GM12875 (cell line): ENCODE measurements around the gene MCF2L2.
"Not testable (repeated sequence)": the region's sequence is repeated elsewhere in the genome, so short reads cannot be mapped to it uniquely, and the experiment has no call there.

Experiments used
- H3K4me3 ChIP-seq: one replicate; pipeline ENCODE4 v1.5.1; 2011; ENCODE audit warnings: low read depth, low read length, control low read depth
- CTCF ChIP-seq: IDR thresholded peaks from 2 replicates; pipeline ENCODE4 v1.5.1; 2011; ENCODE audit warnings: low read depth, mild to moderate bottlenecking, control low read depth, inconsistent platforms, low read length, moderate library complexity, borderline replicate concordance; ENCODE audit not compliant: insufficient read depth

MCF2L2 gene

GRCh38 chr3:183239046-183239445, 189.4 kb downstream of the MCF2L2 start:
- H3K4me3 ChIP-seq = no peak overlapping the region
- no peak for TF ChIP-seq CTCF

DNA sequence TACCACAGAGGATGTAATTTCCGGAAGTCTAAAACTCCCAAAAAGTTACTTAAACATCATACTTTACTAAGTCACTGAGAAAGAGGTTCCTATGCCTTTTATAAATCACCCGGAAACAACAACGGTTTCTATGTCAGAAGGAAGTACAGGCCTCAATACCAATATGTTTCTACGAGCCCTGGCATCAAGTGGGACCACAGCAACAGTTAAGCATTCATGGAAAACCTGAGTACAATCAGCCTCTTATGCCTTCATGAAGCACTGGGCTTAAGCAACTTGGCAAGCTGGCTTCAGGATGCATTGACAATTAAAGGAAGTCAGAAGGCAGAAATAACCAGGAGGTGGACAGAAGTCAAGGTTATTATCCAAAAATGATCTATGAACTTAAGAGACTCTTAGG, 194.5 kb downstream of the MCF2L2 start:
- no peak for TF ChIP-seq CTCF

GRCh38 chr3:183230826-183231225, 197.6 kb downstream of the MCF2L2 start:
- no peak overlapping the region for H3K4me3 ChIP-seq
- TF ChIP-seq CTCF = no peak

More for the DNA sequence above, 194.5 kb downstream of the MCF2L2 start:
- H3K4me3 ChIP-seq = no peak overlapping the region

- H3K4me3 ChIP-seq = not testable (repeated sequence)
These were observed 198.2 kb downstream of the MCF2L2 start for GRCh38 chr3:183230251-183230650.

DNA sequence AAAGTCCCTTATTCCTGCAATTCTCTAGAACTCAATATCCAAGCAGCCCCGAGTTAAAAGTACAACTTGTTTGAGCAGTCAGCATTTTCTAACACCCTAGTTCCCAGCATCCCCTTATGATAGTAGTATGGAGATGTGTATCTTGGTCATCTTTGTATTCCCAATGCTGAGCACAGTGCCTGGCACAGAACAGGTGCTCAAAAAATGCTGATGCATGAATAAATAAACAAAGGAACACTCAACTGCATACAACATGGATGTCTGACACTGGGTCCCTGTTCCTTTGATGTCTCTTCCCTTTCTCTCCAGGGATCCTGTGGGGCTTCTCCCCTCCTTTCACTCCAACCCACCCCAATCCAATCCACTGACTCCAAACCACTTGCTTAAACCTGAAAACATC, 199.2 kb downstream of the MCF2L2 start:
- TF ChIP-seq CTCF = no peak

DNA sequence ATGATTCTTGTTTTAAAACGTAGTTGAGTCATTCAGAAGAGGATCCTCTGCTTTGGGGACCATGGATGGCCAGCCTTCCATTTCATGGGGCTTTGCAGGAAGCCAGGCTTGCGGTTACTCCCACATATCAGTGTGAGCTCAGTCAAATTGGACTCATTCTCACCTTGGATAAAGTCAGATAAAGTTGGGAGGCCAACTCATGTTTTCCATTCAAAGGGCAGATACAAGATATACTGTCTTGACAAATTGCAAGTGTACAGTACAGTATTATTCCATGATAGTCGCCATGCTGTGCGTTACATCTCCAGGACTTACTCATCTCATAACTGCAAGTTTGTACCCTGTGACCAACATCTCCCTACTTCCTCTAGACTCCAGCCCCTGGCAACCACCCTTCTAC, 200.8 kb downstream of the MCF2L2 start:
- no peak for TF ChIP-seq CTCF
- H3K4me3 ChIP-seq = no peak overlapping the region

More for the DNA sequence above, 199.2 kb downstream of the MCF2L2 start:
- no peak overlapping the region for H3K4me3 ChIP-seq

GRCh38 chr3:183226333-183226890, 202.0 kb downstream of the MCF2L2 start:
- H3K4me3 ChIP-seq = no peak overlapping the region
- TF ChIP-seq CTCF = no peak
